Measurements from ENCODE around the gene FYN.

FYN gene

DNA sequence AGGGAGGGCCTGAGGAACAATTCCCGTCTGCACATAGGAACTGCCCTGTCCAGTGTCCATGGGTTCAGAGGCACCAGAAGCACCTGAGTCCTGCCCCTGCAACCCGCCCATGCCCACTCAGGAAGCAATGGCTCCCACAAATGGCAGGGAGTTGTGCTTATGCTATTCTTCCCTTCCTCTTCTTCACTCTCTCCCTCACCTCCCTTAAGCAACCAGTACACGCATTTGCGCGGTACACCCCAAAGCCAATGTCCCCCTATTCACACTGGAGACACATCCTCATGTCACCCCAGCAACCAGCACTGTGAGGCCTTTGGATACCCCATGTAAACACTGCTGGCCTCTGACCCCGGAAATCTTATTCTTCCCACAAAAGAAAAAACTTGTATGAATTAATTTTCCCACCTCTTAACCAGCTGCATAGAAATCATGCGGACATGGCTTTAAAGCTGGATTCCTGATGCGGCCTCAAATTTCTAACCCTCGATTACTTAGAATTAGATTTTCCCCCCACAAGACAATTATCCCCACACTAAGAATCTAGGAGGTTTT lies 30.9 kb downstream of the FYN start:
- TF ChIP-seq, protein P1, sequence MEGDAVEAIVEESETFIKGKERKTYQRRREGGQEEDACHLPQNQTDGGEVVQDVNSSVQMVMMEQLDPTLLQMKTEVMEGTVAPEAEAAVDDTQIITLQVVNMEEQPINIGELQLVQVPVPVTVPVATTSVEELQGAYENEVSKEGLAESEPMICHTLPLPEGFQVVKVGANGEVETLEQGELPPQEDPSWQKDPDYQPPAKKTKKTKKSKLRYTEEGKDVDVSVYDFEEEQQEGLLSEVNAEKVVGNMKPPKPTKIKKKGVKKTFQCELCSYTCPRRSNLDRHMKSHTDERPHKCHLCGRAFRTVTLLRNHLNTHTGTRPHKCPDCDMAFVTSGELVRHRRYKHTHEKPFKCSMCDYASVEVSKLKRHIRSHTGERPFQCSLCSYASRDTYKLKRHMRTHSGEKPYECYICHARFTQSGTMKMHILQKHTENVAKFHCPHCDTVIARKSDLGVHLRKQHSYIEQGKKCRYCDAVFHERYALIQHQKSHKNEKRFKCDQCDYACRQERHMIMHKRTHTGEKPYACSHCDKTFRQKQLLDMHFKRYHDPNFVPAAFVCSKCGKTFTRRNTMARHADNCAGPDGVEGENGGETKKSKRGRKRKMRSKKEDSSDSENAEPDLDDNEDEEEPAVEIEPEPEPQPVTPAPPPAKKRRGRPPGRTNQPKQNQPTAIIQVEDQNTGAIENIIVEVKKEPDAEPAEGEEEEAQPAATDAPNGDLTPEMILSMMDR (IDR thresholded peaks at IDR 0.05): no peak

DNA sequence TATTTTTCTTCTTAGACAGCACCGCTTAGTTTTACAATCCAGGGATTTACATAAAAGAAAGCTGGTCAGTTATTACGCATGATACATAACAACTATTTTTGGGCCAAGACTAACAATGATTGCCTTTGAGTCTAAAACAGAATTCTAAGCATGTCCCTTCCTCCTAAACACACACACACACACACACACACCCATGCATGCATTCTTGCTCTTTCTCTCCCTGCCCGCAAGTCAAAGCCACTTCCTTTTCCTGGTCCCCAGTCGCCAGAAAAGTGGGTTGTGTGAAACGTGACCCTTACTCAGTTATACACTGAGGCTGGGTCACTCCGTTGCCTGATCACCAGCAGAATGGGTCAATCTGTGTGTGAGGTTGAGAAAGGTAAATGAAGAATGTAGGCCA lies 31.4 kb downstream of the FYN start:
- TF ChIP-seq, protein P1 (IDR thresholded peaks at IDR 0.05): no peak

DNA sequence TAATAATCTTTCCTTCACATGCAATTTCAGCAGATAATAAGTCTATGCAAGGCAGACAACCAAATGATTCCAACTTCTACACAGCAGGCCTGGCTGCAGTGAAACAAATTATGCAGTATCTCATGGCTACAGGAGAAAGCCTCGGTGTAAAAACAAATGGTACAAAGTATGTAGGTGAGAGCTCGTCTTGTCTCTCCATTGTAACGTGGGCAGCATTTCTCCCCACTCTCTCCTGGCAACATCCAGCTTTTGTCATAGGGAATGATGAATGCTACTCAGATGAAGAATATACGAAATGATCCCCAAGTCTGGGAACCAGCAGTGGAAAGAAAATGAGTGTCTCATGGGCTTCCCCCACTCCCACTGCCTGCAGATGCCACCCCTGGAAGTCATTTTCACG lies 32.4 kb downstream of the FYN start:
- TF ChIP-seq, protein P1 (IDR thresholded peaks at IDR 0.05): no peak

DNA sequence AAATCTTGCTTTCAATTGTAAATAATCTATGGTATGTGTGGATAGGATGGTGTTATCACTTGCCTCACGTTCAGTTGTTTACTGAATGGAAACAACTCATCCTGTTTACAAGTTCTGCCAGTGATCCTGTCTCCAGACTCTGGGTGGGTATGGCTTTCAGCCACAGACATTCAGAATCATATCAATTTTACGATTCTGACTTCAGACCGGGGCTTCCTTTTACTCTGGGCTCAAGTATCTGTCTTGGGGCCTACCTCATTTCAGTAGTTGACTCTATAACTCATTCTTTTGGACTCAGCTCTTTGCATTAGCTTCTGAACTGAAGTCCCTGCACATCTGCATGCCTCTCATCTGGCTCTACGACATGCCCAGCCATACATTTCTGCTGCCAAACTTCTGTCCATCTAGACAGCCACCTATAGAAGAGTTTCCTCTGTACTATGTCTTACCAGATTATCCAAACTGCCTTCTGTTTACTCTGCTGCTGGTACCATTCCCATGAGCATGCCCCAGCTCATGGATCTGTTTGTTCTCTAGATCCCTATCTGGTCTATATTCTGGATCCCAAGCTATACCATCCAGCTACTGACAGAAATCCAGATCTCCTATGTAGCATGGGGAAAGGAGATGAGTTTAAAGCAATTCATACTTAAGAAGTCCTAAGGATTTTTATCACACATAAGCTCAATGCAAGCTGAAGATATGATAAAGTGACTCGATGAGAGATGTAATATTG lies 34.3 kb downstream of the FYN start:
- TF ChIP-seq, protein P1 (IDR thresholded peaks at IDR 0.05): no peak

DNA sequence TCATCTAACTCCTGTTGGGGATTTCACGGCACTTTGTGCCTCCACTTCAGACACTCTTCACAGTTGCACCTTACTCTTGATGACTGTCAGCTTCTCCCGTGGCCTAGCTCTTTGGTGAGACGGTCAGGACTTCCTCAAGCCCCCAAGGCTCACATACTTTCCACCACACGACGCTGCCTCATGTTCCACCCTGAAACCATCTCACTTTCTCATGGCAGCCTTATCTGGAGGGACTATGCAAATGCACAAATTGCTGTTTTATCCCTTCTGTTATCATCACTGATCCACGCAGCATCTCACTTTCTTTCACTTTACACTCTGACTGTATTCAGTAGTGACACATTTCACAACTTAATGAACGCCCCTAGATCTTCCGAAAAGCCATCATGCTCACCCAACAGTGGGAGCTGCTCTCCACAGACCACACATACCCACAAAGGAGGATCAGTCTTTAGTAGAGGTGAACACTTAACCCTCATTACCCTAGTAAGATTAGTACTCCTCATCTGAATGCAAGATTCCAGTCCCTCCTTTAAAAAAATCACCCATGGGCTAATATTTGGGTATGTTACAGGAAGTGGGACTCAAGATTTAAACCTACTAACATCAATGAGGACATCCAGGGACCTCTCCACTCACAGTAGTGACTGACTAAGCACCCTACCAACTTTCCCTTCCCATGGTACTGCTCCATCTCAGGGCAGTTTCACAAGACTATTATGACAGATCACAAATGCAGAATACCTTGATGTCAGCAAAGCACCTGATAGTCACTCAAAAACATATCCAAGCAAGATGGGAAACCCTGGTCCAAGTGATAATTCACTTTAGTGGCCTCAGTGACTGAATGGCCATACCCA lies 35.4 kb downstream of the FYN start:
- TF ChIP-seq, protein P1 (IDR thresholded peaks at IDR 0.05): no peak

DNA sequence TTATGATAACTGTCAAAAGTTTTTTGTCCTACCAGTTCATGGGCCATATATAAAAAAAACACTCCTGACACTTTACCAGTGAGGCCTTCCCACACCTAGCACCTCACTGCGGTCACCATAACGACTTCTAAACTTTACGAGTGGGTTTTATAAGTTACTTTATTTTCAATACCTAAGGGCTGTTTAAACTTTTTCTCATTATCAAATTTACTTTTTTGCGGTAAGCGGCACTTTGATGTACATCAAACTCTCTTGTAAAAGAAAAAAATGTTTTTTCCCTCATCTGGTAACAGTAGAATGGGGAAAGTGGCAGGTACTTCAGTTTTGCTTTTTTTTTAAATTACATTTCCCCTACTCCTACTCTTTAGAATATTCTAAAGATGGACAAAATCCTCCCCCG lies 36.2 kb downstream of the FYN start:
- TF ChIP-seq, protein P1 (IDR thresholded peaks at IDR 0.05): no peak

DNA sequence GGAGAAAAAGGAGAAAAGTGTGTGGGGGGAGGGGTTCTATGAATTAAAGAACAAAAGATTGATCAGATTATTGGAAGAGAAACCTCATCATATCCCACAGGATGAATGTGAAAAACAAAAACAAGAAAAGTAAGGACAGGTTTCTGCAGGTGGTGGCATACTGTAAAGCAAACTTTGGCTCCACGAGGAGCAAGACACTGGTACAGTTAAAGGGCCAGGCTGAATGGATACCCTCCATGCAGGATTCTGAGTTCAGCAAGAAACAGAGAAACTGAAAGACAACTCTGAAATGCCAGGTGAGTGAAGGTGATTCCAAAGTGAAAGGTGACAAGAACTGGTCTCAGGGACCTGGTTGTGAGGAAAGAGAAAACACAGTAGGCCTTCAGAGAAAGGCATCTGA lies 37.4 kb downstream of the FYN start:
- TF ChIP-seq, protein P1 (IDR thresholded peaks at IDR 0.05): no peak

Measured in LNCAP (cell line).